Astrocyte of the cerebellum (primary cell): Measurements from ENCODE around the gene PRKCZ.

Experiments
- DNase-seq: peaks from one replicate; pipeline ENCODE4 v3.0.0-alpha.2; 2011; ENCODE audit warnings: low read depth
- H3K4me3 ChIP-seq: 2 replicates; pipeline ENCODE4 v1.5.1; 2011; ENCODE audit warnings: mild to moderate bottlenecking, low read depth, low read length, moderate library complexity
- in situ Hi-C: cut with HindIII; loops from 2 replicates; pipeline ENCODE4 v1.10.0; 2017; ENCODE audit warnings: low sequenced_read_pairs
- TF ChIP-seq, protein P1 (sequence below): IDR thresholded peaks from 2 replicates; pipeline ENCODE4 v1.5.1; 2012; ENCODE audit warnings: low read length, low read depth, moderate library complexity, mild to moderate bottlenecking; ENCODE audit errors: missing control alignments

Gene PRKCZ

DNA sequence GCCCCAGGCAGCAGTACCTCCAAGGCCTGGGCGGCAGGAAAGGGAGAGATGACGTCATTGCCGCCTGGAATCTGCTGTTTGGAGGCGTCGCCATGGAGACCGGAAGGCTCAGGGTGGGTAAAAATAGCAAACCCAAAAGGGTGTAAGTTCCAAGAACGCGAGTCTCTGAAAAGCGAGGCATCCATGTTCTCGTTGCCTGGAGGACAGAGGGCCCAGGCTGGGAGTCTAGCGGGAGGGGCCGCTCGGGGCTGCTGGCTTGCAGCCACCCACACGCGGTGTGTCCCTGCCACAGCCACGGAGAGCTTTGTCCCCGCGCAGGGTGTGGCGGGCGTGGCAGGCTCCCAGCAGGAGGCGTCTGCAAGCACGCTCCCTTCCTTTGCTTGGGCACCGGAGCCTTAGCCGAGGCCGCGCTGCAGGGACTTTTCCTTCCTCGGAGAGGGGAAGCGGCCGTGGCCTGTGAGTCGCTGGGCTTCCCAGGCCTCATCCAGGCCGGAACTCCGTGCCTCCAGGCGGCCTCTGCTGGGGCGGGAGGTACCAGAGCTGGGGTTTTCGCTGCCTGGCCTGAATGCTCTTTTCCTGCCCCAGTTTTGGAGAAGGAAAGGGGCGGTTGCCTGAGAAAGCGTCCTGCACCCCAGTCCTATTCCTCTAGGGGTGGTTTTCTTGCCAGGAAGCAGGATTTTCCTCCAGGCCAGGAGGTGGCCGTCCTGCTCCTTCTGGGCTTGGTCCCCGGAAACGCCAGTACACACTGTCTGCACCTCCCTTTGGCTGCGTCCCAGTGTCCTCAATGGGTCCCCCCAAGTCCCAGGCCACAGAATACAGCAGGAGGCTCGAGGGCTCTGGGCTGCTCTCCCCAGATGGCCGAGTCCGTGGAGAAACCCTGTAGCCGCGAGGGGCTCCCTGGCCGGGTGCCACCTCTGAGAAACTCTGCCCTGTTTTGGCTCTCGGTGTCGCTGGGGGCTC is 162.6 kb downstream of the PRKCZ start:
- H3K4me3 ChIP-seq, result peak overlapping the region; percentile 0
- TF ChIP-seq, protein P1, sequence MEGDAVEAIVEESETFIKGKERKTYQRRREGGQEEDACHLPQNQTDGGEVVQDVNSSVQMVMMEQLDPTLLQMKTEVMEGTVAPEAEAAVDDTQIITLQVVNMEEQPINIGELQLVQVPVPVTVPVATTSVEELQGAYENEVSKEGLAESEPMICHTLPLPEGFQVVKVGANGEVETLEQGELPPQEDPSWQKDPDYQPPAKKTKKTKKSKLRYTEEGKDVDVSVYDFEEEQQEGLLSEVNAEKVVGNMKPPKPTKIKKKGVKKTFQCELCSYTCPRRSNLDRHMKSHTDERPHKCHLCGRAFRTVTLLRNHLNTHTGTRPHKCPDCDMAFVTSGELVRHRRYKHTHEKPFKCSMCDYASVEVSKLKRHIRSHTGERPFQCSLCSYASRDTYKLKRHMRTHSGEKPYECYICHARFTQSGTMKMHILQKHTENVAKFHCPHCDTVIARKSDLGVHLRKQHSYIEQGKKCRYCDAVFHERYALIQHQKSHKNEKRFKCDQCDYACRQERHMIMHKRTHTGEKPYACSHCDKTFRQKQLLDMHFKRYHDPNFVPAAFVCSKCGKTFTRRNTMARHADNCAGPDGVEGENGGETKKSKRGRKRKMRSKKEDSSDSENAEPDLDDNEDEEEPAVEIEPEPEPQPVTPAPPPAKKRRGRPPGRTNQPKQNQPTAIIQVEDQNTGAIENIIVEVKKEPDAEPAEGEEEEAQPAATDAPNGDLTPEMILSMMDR, result peak; percentile 18
- DNase-seq, result peak; percentile 95
- in situ Hi-C loops, result no loop called here

DNA sequence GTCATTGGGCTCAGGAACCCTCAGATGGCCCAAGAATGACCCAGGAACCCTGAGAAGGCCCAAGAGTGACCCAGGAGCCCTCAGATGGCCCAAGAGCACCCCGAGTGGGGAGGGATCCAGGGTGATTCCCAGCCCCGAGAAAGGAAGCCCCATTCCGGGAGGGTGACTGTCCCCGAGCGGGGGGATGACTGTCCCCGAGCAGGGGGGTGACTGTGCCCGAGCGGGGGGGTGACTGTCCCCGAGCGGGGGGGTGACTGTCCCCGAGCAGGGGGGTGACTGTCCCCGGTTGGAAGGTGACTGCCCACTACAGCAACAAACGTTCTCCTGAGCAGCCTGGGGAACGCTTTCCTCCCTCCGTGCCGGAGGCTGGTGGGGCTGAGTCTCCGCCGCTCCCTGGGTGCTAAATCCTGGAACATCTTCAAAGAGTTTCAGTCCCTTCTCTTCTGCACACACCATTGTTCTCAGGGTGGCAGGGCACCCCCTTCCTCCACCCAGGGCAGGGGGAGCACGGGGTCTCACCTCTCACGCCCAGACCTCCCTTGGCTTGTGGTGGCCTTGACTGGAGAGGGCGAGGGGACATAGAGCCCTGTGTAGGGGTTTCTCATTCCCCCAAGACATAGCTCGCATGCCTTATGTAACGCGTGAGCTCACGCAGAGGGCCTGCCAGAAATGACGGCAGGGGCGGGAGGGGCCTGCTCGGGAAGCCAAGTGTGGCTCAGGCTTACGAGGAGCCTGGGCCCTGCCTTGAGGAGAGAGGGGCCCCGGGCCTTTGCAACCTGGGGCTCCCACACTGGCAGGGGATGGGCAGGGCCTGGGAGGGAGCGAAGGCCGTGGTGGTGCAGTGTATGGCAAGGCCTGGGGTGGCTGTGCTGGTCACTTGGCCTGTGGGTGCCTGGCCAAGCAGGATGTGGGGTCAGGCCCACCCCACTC is 163.6 kb downstream of the PRKCZ start:
- no peak for DNase-seq
- TF ChIP-seq, protein P1, result no peak
- H3K4me3 ChIP-seq, result no peak overlapping the region
- in situ Hi-C loops, result no loop called here

DNA sequence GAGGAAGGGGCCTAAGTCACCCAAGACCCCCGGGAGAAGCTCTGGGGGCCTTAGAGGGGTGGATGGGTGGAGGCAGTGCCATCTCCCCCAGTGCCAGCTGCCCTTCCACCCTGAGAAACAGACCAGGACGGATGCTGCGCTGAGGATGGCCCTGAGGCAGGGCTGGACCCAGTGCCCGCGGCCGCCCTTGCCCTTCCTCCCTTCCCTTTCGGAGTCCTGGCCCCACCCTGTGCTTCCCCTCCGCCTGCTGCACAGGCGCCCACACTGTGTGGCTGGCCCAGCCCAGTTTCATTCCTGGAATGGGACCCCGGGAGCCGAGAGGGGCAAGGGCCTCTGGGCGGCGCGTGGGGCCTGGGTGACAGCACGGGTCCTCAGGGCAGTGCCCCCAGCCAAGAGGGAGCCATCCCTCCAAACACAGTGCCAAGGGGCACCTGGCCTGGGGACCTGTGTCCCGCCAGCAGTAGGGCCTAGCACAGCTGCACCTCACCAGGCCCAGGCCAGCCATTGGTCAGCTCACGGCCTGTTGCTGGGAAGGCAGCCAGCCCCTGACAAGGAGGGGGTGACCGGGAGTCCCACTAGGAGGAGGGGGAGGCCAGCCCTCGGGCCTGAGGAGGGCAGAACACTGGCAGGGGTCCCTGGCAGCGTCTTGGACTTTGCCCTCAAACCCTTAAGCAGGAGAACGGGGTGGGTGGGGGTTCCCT is 164.5 kb downstream of the PRKCZ start:
- H3K4me3 ChIP-seq, result no peak overlapping the region
- in situ Hi-C loops, result no loop called here
- no peak for DNase-seq
- TF ChIP-seq, protein P1, result no peak

DNA sequence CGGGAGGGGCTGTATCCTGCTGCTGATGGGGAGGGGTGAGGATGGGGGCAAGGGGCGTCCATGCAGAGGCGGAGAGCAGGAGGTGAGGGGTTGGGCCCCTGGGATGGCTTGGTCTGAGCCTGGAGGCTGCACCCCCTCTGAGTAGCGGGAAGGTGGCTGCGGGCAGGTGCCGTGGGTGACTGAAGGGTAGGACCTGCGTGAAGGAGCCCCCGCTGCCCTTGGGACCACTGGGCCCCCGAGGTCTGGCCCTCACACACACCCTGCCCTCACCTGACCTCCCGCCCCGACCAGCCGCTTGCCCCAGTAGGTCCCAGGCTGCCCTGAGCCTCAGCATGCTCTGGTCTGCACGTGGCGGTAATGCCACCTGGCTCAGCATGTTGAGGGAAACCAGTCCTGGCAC is 165.1 kb downstream of the PRKCZ start:
- no peak overlapping the region for H3K4me3 ChIP-seq
- no peak for DNase-seq
- TF ChIP-seq, protein P1, result no peak
- in situ Hi-C loops, result no loop called here

DNA sequence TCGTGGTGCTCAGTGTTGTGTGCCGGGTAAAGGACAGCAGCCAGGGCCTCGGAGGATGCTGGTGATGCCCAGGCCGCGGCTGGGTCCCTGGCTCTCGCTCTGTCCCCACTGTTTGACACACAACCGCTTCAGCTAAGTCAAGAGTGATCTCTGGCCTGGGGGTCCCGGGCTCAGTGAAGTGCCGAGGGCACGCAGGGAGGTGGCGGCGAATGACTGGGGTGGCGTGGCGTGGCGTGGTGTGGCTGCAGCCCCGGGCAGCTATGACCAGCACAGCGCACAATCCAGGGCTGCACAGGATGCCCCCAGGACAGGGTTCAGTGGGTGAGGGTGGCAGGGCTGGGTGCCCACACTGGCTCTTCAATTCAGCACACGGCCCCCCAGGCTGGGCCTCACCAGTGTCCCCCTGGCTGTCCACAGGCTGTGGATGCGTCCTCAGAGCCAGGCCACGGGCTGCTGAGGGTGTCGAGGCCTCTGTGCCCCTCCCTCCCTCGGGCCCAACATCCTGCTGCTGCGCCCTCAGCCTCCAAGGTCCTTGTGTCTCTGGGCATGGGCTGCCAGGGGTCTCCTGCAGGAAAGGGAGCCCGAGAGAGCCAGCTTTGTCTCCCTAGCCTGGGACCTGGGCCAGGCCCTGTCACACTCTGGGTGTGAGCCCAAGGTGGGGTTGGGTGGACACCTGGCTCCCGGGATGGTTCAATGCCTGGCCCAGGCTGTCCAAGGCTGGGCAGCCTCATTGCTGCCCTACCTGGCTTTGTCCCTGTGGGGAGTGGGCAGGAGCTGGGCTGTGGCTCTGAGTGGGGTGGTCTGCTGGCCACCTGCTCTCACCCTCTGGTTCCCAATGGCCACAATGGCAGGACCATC is 165.9 kb downstream of the PRKCZ start:
- H3K4me3 ChIP-seq, result no peak overlapping the region
- TF ChIP-seq, protein P1, result no peak
- in situ Hi-C loops, result no loop called here
- no peak for DNase-seq
